Breast epithelium (tissue), 3 donors: Measurements from ENCODE around the gene RHD.
"Not testable (repeated sequence)": the region's sequence is repeated elsewhere in the genome, so short reads cannot be mapped to it uniquely, and the experiment has no call there.

Experiments
- CTCF ChIP-seq, 3 donors: fragments of 450-650 bp; IDR thresholded peaks; one replicate each; pipeline ENCODE4 v1.5.1; 2016 to 2017; ENCODE audit warnings: antibody characterized with exemption in 3 of 3, mild to moderate bottlenecking in 3 of 3, moderate library complexity in 3 of 3
- POLR2A ChIP-seq: fragments of 450-650 bp; IDR thresholded peaks from one replicate; pipeline ENCODE4 v1.6.1; 2016; ENCODE audit warnings: antibody characterized with exemption, mild to moderate bottlenecking, moderate library complexity
- POLR2AphosphoS5 ChIP-seq, 3 donors: sonication (generic); formaldehyde crosslinking; IDR thresholded peaks; one replicate each; pipeline ENCODE4 v1.6.1; 2017; ENCODE audit warnings: antibody characterized with exemption in 3 of 3

- TF ChIP-seq POLR2A; CTCF (IDR thresholded peaks at IDR 0.05); POLR2AphosphoS5 (IDR thresholded peaks at IDR 0.05): not testable (repeated sequence)
Measured at GRCh38 chr1:25337483-25338187, 65.3 kb downstream of the RHD start.
